HG03520 (cell line): ENCODE results near the gene P2RX5.
"Not testable (repeated sequence)": the region's sequence is repeated elsewhere in the genome, so short reads cannot be mapped to it uniquely, and the experiment has no call there.

ENCODE experiments used
- ATAC-seq: cut with Tn5 transposase; IDR thresholded peaks from one replicate; pipeline ENCODE4 v1.9.1; 2021; ENCODE audit warnings: mild to moderate bottlenecking, moderate library complexity; ENCODE audit not compliant: unreplicated experiment

Gene P2RX5

GRCh38 chr17:3712811-3713463, 17.0 kb upstream of the P2RX5 start:
- no peak for ATAC-seq

- ATAC-seq = peak; percentile 86
These were observed 15.0 kb upstream of the P2RX5 start for GRCh38 chr17:3710951-3711383.

GRCh38 chr17:3708366-3708765, 12.4 kb upstream of the P2RX5 start:
- ATAC-seq = no peak

GRCh38 chr17:3705718-3705984, 9.7 kb upstream of the P2RX5 start:
- ATAC-seq = not testable (repeated sequence)

GRCh38 chr17:3704931-3705717, 9.2 kb upstream of the P2RX5 start:
- ATAC-seq = no peak

- not testable (repeated sequence) for ATAC-seq
These were observed 6.1 kb upstream of the P2RX5 start for GRCh38 chr17:3702041-3702539.

GRCh38 chr17:3699951-3700350, 4.0 kb upstream of the P2RX5 start:
- no peak for ATAC-seq

- ATAC-seq = no peak
These were observed 2.2 kb upstream of the P2RX5 start for GRCh38 chr17:3698139-3698538.

- ATAC-seq = no peak
These were observed 1.1 kb upstream of the P2RX5 start for GRCh38 chr17:3697103-3697476.

GRCh38 chr17:3695129-3695722, 729 bp downstream of the P2RX5 start:
- ATAC-seq = no peak

- peak; percentile 37 for ATAC-seq
These were observed 2.1 kb downstream of the P2RX5 start for GRCh38 chr17:3693829-3694231.

GRCh38 chr17:3693141-3693540, 2.8 kb downstream of the P2RX5 start:
- ATAC-seq = no peak

- no peak for ATAC-seq
These were observed 3.6 kb downstream of the P2RX5 start for GRCh38 chr17:3692346-3692745.

- no peak for ATAC-seq
These were observed 4.3 kb downstream of the P2RX5 start for GRCh38 chr17:3691617-3692067.

GRCh38 chr17:3690094-3690715, 5.8 kb downstream of the P2RX5 start:
- no peak for ATAC-seq

GRCh38 chr17:3689262-3690093, 6.5 kb downstream of the P2RX5 start:
- ATAC-seq = no peak

GRCh38 chr17:3688852-3689261, 7.1 kb downstream of the P2RX5 start:
- ATAC-seq = no peak

- ATAC-seq = no peak
These were observed 7.9 kb downstream of the P2RX5 start for GRCh38 chr17:3688027-3688553.

GRCh38 chr17:3685174-3685573, 10.8 kb downstream of the P2RX5 start:
- no peak for ATAC-seq

- peak; percentile 58 for ATAC-seq
These were observed 12.9 kb downstream of the P2RX5 start for GRCh38 chr17:3683054-3683511.
